HL-60 (cell line): ENCODE results near the gene PATE4.
"Not testable (repeated sequence)": the region's sequence is repeated elsewhere in the genome, so short reads cannot be mapped to it uniquely, and the experiment has no call there.

ENCODE experiments used
- DNase-seq, 2 experiments: peaks; one replicate each; pipeline ENCODE4 v3.0.0-alpha.2; 2010 to 2020; ENCODE audit warnings: low read depth in 1 of 2, low spot score in 1 of 2
- H3K27ac ChIP-seq: fragments of 250-450 bp; sonication (Bioruptor Pico); replicated peaks from 2 replicates; pipeline ENCODE4 v1.5.1; 2020; ENCODE audit warnings: mild to moderate bottlenecking, moderate library complexity
- H3K27me3 ChIP-seq: fragments of 250-450 bp; sonication (Bioruptor Pico); 2 replicates; pipeline ENCODE4 v1.5.1; 2021; ENCODE audit warnings: mild to moderate bottlenecking, moderate library complexity; ENCODE audit not compliant: insufficient read depth, poor library complexity, severe bottlenecking
- H3K4me3 ChIP-seq: replicated peaks from 2 replicates; pipeline ENCODE4 v1.5.1; 2011; ENCODE audit warnings: mild to moderate bottlenecking, control low read depth, low read length; ENCODE audit not compliant: insufficient read depth
- GABPA ChIP-seq: IDR thresholded peaks from 2 replicates; pipeline ENCODE4 v1.6.1; 2012; ENCODE audit warnings: low read depth
- POLR2AphosphoS5 ChIP-seq: IDR thresholded peaks from 2 replicates; pipeline ENCODE4 v1.6.1; 2012; ENCODE audit warnings: low read depth
- SPI1 ChIP-seq: IDR thresholded peaks from 2 replicates; pipeline ENCODE4 v1.6.1; 2012; ENCODE audit warnings: low read depth, mild to moderate bottlenecking, borderline replicate concordance
- TF ChIP-seq, protein P1 (sequence below): IDR thresholded peaks from 2 replicates; pipeline ENCODE4 v1.6.1; 2012; ENCODE audit warnings: low read depth; ENCODE audit not compliant: insufficient replicate concordance
- TF ChIP-seq, protein P2 (sequence below): IDR thresholded peaks from one replicate; pipeline ENCODE4 v1.5.1; 2011; ENCODE audit warnings: low read length, control low read depth, inconsistent platforms; ENCODE audit not compliant: insufficient read depth

PATE4 gene

DNA sequence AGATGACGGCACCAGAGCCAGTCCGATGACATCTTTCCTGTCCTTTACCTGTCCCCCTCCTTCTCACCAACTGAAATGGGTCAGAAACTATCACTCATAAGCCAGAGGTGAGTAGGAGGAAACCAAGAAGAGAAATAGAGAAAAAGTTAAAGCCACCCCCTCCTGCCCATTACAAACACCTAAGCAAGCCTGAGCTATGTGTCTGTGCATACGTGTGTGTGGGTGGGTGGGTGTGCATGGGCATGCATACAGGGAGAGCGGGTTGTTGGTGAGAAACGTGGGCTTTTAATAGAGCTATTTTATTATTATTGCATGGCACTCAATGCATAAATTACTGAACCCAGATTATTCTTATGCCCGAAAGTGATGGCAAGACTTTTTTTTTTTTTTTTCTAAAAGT lies 2.6 kb downstream of the PATE4 start:
- no peak for DNase-seq
- TF ChIP-seq, protein P1, sequence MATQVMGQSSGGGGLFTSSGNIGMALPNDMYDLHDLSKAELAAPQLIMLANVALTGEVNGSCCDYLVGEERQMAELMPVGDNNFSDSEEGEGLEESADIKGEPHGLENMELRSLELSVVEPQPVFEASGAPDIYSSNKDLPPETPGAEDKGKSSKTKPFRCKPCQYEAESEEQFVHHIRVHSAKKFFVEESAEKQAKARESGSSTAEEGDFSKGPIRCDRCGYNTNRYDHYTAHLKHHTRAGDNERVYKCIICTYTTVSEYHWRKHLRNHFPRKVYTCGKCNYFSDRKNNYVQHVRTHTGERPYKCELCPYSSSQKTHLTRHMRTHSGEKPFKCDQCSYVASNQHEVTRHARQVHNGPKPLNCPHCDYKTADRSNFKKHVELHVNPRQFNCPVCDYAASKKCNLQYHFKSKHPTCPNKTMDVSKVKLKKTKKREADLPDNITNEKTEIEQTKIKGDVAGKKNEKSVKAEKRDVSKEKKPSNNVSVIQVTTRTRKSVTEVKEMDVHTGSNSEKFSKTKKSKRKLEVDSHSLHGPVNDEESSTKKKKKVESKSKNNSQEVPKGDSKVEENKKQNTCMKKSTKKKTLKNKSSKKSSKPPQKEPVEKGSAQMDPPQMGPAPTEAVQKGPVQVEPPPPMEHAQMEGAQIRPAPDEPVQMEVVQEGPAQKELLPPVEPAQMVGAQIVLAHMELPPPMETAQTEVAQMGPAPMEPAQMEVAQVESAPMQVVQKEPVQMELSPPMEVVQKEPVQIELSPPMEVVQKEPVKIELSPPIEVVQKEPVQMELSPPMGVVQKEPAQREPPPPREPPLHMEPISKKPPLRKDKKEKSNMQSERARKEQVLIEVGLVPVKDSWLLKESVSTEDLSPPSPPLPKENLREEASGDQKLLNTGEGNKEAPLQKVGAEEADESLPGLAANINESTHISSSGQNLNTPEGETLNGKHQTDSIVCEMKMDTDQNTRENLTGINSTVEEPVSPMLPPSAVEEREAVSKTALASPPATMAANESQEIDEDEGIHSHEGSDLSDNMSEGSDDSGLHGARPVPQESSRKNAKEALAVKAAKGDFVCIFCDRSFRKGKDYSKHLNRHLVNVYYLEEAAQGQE, result no peak
- TF ChIP-seq, protein P2, sequence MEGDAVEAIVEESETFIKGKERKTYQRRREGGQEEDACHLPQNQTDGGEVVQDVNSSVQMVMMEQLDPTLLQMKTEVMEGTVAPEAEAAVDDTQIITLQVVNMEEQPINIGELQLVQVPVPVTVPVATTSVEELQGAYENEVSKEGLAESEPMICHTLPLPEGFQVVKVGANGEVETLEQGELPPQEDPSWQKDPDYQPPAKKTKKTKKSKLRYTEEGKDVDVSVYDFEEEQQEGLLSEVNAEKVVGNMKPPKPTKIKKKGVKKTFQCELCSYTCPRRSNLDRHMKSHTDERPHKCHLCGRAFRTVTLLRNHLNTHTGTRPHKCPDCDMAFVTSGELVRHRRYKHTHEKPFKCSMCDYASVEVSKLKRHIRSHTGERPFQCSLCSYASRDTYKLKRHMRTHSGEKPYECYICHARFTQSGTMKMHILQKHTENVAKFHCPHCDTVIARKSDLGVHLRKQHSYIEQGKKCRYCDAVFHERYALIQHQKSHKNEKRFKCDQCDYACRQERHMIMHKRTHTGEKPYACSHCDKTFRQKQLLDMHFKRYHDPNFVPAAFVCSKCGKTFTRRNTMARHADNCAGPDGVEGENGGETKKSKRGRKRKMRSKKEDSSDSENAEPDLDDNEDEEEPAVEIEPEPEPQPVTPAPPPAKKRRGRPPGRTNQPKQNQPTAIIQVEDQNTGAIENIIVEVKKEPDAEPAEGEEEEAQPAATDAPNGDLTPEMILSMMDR, result no peak
- no peak for TF ChIP-seq SPI1
- TF ChIP-seq POLR2AphosphoS5, result no peak
- TF ChIP-seq GABPA, result no peak
- Histone ChIP-seq H3K4me3 (no peak overlapping the region), H3K27ac (no peak overlapping the region), H3K27me3 (no peaks in the 10 kb centered on the region)

DNA sequence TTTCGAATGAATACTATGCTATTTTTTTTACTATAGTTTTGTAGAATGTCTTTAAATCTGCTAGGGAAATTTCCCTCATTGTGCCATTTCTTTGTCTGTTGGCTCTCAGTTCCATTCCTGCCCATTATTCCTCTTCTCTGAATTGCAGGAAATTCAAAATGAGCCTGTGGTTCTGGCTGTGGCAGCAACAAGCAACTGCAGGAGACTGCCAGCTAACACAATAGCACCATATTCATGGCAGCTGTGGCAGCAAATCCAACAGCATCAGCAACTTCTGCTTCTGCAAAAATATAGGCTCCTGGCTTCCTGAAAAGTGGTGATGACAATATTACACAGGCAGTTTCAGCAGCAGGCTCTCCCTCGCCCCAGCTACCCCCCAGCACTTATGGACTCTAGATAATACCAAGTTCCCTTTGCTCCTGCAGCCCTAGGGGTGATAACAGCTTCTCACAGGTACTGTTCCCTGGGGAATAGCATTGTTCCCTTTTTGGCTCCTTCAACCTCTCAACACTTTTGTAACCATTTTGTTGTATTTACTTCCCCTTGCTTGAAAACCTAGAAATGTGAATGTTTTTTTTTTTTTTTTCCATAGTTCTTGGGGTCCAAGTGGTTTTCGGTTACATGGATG lies 9.3 kb downstream of the PATE4 start:
- no peak overlapping the region for H3K4me3 ChIP-seq
- DNase-seq, result peak in 1 of 2 experiments; percentile 44
- TF ChIP-seq GABPA (no peak), POLR2AphosphoS5 (no peak), SPI1 (peak; percentile 35; the same call in 1 of the 2 replicates)
- TF ChIP-seq, protein P2, result no peak
- TF ChIP-seq, protein P1, result no peak
- no peak overlapping the region for H3K27ac ChIP-seq
- H3K27me3 ChIP-seq, result no peaks in the 10 kb centered on the region

GRCh38 chr11:125846188-125846587 lies 13.1 kb downstream of the PATE4 start:
- TF ChIP-seq POLR2AphosphoS5, result no peak
- TF ChIP-seq GABPA, result no peak
- TF ChIP-seq SPI1, result no peak
- TF ChIP-seq, protein P1, result no peak
- TF ChIP-seq, protein P2, result no peak
- DNase-seq, result no peak
- Histone ChIP-seq H3K27me3 (no peaks in the 10 kb centered on the region), H3K27ac (no peak overlapping the region), H3K4me3 (no peak overlapping the region)

GRCh38 chr11:125857670-125858069 lies 24.6 kb downstream of the PATE4 start:
- not testable (repeated sequence) for DNase-seq, H3K4me3 ChIP-seq

DNA sequence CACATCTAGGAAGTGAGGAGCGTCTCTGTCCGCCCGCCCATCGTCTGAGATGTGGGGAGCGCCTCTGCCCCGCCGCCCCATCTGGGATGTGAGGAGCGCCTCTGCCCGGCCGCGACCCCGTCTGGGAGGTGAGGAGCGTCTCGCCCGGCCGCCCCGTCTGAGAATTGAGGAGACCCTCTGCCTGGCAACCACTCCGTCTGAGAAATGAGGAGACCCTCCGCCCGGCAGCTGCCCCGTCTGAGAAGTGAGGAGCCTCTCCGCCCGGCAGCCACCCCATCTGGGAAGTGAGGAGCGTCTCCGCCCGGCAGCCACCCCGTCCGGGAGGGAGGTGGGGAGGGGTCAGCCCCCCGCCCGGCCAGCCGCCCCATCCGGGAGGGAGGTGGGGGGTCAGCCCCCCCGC lies 29.7 kb downstream of the PATE4 start:
- DNase-seq, H3K4me3 ChIP-seq, H3K27ac ChIP-seq, H3K27me3 ChIP-seq: not testable (repeated sequence)

More at GRCh38 chr11:125857670-125858069, 24.6 kb downstream of the PATE4 start:
- not testable (repeated sequence) for H3K27me3 ChIP-seq, H3K27ac ChIP-seq

DNA sequence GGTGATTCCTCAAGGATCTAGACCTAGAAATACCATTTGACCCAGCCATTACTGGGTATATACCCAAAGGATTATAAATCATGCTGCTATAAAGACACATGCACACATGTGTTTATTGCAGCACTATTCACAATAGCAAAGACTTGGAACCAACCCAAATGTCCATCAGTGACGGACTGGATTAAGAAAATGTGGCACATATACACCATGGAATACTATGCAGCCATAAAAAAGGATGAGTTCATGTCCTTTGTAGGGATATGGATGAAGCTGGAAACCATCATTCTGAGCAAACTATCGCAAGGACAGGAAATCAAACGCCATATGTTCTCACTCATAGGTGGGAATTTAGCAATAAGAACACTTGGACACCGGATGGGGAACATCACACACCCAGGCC lies 32.2 kb downstream of the PATE4 start:
- not testable (repeated sequence) for H3K27me3 ChIP-seq, H3K4me3 ChIP-seq, H3K27ac ChIP-seq, DNase-seq
